Measurements from ENCODE around the gene LRRC7.

LRRC7 gene

GRCh38 chr1:69755647-69756046 lies 187.9 kb downstream of the LRRC7 start:
- Mint-ChIP-seq H3K27ac (ENCODE audit: low read depth) (no peak overlapping the region), H3K9me3 (peaks cover 17% of the 10 kb centered on the region), H3K36me3 (ENCODE audit: insufficient read depth) (no peaks in the 10 kb centered on the region), H3K4me3 (no peak overlapping the region), H3K4me1 (no peaks in the 10 kb centered on the region), H3K27me3 (no peaks in the 10 kb centered on the region)
- DNase-seq (ENCODE audit: low spot score in 2 of 2) (no peak), ATAC-seq (replicated peaks; ENCODE audit: extremely low read depth, poor library complexity, severe bottlenecking) (no peak)

GRCh38 chr1:69765951-69766350 lies 198.2 kb downstream of the LRRC7 start:
- no peak for DNase-seq (ENCODE audit: low spot score in 2 of 2)
- ATAC-seq (replicated peaks; ENCODE audit: extremely low read depth, poor library complexity, severe bottlenecking), result no peak
- no peaks in the 10 kb centered on the region for H3K4me1 Mint-ChIP-seq
- no peak overlapping the region for H3K27ac Mint-ChIP-seq (ENCODE audit: low read depth)
- H3K4me3 Mint-ChIP-seq, result no peak overlapping the region
- no peaks in the 10 kb centered on the region for H3K27me3 Mint-ChIP-seq
- no peaks in the 10 kb centered on the region for H3K9me3 Mint-ChIP-seq
- no peaks in the 10 kb centered on the region for H3K36me3 Mint-ChIP-seq (ENCODE audit: insufficient read depth)

GRCh38 chr1:69766431-69767180 lies 198.9 kb downstream of the LRRC7 start:
- no peaks in the 10 kb centered on the region for H3K9me3 Mint-ChIP-seq

GRCh38 chr1:69776555-69776954 lies 208.8 kb downstream of the LRRC7 start:
- Mint-ChIP-seq H3K9me3 (peaks cover 35% of the 10 kb centered on the region), H3K36me3 (ENCODE audit: insufficient read depth) (peaks cover 2% of the 10 kb centered on the region), H3K4me3 (no peak overlapping the region), H3K27ac (ENCODE audit: low read depth) (no peak overlapping the region), H3K27me3 (no peaks in the 10 kb centered on the region), H3K4me1 (no peaks in the 10 kb centered on the region)
- DNase-seq (ENCODE audit: low spot score in 2 of 2), result no peak
- ATAC-seq (replicated peaks; ENCODE audit: extremely low read depth, poor library complexity, severe bottlenecking), result no peak

More at GRCh38 chr1:69766431-69767180, 198.9 kb downstream of the LRRC7 start:
- no peak for ATAC-seq (replicated peaks; ENCODE audit: extremely low read depth, poor library complexity, severe bottlenecking)
- no peak overlapping the region for H3K4me3 Mint-ChIP-seq
- H3K36me3 Mint-ChIP-seq (ENCODE audit: insufficient read depth), result no peaks in the 10 kb centered on the region
- DNase-seq (ENCODE audit: low spot score in 2 of 2), result no peak
- H3K27ac Mint-ChIP-seq (ENCODE audit: low read depth), result no peak overlapping the region
- no peaks in the 10 kb centered on the region for H3K4me1 Mint-ChIP-seq
- H3K27me3 Mint-ChIP-seq, result no peaks in the 10 kb centered on the region

GRCh38 chr1:69777423-69777822 lies 209.7 kb downstream of the LRRC7 start:
- peaks cover 30% of the 10 kb centered on the region for H3K9me3 Mint-ChIP-seq
- H3K27ac Mint-ChIP-seq (ENCODE audit: low read depth), result no peak overlapping the region
- peaks cover 2% of the 10 kb centered on the region for H3K36me3 Mint-ChIP-seq (ENCODE audit: insufficient read depth)
- no peak overlapping the region for H3K4me3 Mint-ChIP-seq
- no peak for DNase-seq (ENCODE audit: low spot score in 2 of 2)
- no peak for ATAC-seq (replicated peaks; ENCODE audit: extremely low read depth, poor library complexity, severe bottlenecking)
- H3K27me3 Mint-ChIP-seq, result no peaks in the 10 kb centered on the region
- H3K4me1 Mint-ChIP-seq, result no peaks in the 10 kb centered on the region

GRCh38 chr1:69777971-69778370 lies 210.2 kb downstream of the LRRC7 start:
- Mint-ChIP-seq H3K4me3 (no peak overlapping the region), H3K27me3 (no peaks in the 10 kb centered on the region), H3K4me1 (no peaks in the 10 kb centered on the region), H3K27ac (ENCODE audit: low read depth) (no peak overlapping the region), H3K36me3 (ENCODE audit: insufficient read depth) (peaks cover 1% of the 10 kb centered on the region), H3K9me3 (peaks cover 24% of the 10 kb centered on the region)
- DNase-seq (ENCODE audit: low spot score in 2 of 2) (no peak), ATAC-seq (replicated peaks; ENCODE audit: extremely low read depth, poor library complexity, severe bottlenecking) (no peak)

GRCh38 chr1:69787151-69787550 lies 219.4 kb downstream of the LRRC7 start:
- ATAC-seq (replicated peaks; ENCODE audit: extremely low read depth, poor library complexity, severe bottlenecking), result no peak
- Mint-ChIP-seq H3K9me3 (peaks cover 15% of the 10 kb centered on the region), H3K36me3 (ENCODE audit: insufficient read depth) (no peaks in the 10 kb centered on the region), H3K4me1 (no peaks in the 10 kb centered on the region), H3K27ac (ENCODE audit: low read depth) (no peak overlapping the region), H3K4me3 (no peak overlapping the region), H3K27me3 (no peaks in the 10 kb centered on the region)
- DNase-seq (ENCODE audit: low spot score in 2 of 2), result no peak

- ATAC-seq (replicated peaks; ENCODE audit: extremely low read depth, poor library complexity, severe bottlenecking) (no peak), DNase-seq (ENCODE audit: low spot score in 2 of 2) (no peak)
- H3K9me3 Mint-ChIP-seq, result peaks cover 21% of the 10 kb centered on the region
- H3K27ac Mint-ChIP-seq (ENCODE audit: low read depth), result no peak overlapping the region
- H3K27me3 Mint-ChIP-seq, result no peaks in the 10 kb centered on the region
- H3K4me3 Mint-ChIP-seq, result no peak overlapping the region
- H3K4me1 Mint-ChIP-seq, result no peaks in the 10 kb centered on the region
- H3K36me3 Mint-ChIP-seq (ENCODE audit: insufficient read depth), result no peaks in the 10 kb centered on the region
Measured at GRCh38 chr1:69791311-69791710, 223.6 kb downstream of the LRRC7 start.

- Mint-ChIP-seq H3K9me3 (peaks cover 23% of the 10 kb centered on the region), H3K4me1 (no peaks in the 10 kb centered on the region), H3K36me3 (ENCODE audit: insufficient read depth) (no peaks in the 10 kb centered on the region), H3K4me3 (no peak overlapping the region), H3K27ac (ENCODE audit: low read depth) (no peak overlapping the region), H3K27me3 (no peaks in the 10 kb centered on the region)
- ATAC-seq (replicated peaks; ENCODE audit: extremely low read depth, poor library complexity, severe bottlenecking) (no peak), DNase-seq (ENCODE audit: low spot score in 2 of 2) (no peak)
Measured at GRCh38 chr1:69794831-69795230, 227.1 kb downstream of the LRRC7 start.

GRCh38 chr1:69814926-69815325 lies 247.2 kb downstream of the LRRC7 start:
- no peaks in the 10 kb centered on the region for H3K4me1 Mint-ChIP-seq
- H3K27me3 Mint-ChIP-seq, result no peaks in the 10 kb centered on the region
- peaks cover 1% of the 10 kb centered on the region for H3K36me3 Mint-ChIP-seq (ENCODE audit: insufficient read depth)
- ATAC-seq (replicated peaks; ENCODE audit: extremely low read depth, poor library complexity, severe bottlenecking) (no peak), DNase-seq (ENCODE audit: low spot score in 2 of 2) (no peak)
- H3K4me3 Mint-ChIP-seq, result no peak overlapping the region
- H3K9me3 Mint-ChIP-seq, result peaks cover 24% of the 10 kb centered on the region
- no peak overlapping the region for H3K27ac Mint-ChIP-seq (ENCODE audit: low read depth)

- H3K9me3 Mint-ChIP-seq, result peaks cover 13% of the 10 kb centered on the region
- H3K27me3 Mint-ChIP-seq, result no peaks in the 10 kb centered on the region
- ATAC-seq (replicated peaks; ENCODE audit: extremely low read depth, poor library complexity, severe bottlenecking), result no peak
- no peak for DNase-seq (ENCODE audit: low spot score in 2 of 2)
- H3K36me3 Mint-ChIP-seq (ENCODE audit: insufficient read depth), result no peaks in the 10 kb centered on the region
- no peak overlapping the region for H3K27ac Mint-ChIP-seq (ENCODE audit: low read depth)
- H3K4me1 Mint-ChIP-seq, result no peaks in the 10 kb centered on the region
- H3K4me3 Mint-ChIP-seq, result no peak overlapping the region
Measured at GRCh38 chr1:69824932-69825331, 257.2 kb downstream of the LRRC7 start.

GRCh38 chr1:69827732-69828131 lies 260.0 kb downstream of the LRRC7 start:
- no peaks in the 10 kb centered on the region for H3K4me1 Mint-ChIP-seq
- peaks cover 13% of the 10 kb centered on the region for H3K9me3 Mint-ChIP-seq
- no peak for DNase-seq (ENCODE audit: low spot score in 2 of 2)
- no peak overlapping the region for H3K27ac Mint-ChIP-seq (ENCODE audit: low read depth)
- no peaks in the 10 kb centered on the region for H3K36me3 Mint-ChIP-seq (ENCODE audit: insufficient read depth)
- ATAC-seq (replicated peaks; ENCODE audit: extremely low read depth, poor library complexity, severe bottlenecking), result no peak
- H3K4me3 Mint-ChIP-seq, result no peak overlapping the region
- no peaks in the 10 kb centered on the region for H3K27me3 Mint-ChIP-seq

- no peak for DNase-seq (ENCODE audit: low spot score in 2 of 2)
- H3K4me3 Mint-ChIP-seq, result no peak overlapping the region
- no peak overlapping the region for H3K27ac Mint-ChIP-seq (ENCODE audit: low read depth)
Measured at GRCh38 chr1:69833536-69833935, 265.8 kb downstream of the LRRC7 start.

More at GRCh38 chr1:69833536-69833935, 265.8 kb downstream of the LRRC7 start:
- Mint-ChIP-seq H3K4me1 (no peaks in the 10 kb centered on the region), H3K9me3 (peaks cover 10% of the 10 kb centered on the region), H3K36me3 (ENCODE audit: insufficient read depth) (no peaks in the 10 kb centered on the region), H3K27me3 (no peaks in the 10 kb centered on the region)
- no peak for ATAC-seq (replicated peaks; ENCODE audit: extremely low read depth, poor library complexity, severe bottlenecking)
